HT-29 (cell line): ENCODE data around the gene SLC37A4. TPM values are rescaled to one million over a fixed set of nuclear protein-coding genes. Genes with fewer than 3 reads are reported as not detected.
"Not testable (repeated sequence)": the region's sequence is repeated elsewhere in the genome, so short reads cannot be mapped to it uniquely, and the experiment has no call there.

ENCODE experiments used
- DNase-seq: peaks from one replicate; pipeline ENCODE4 v3.0.0-alpha.2; 2015; ENCODE audit warnings: low spot score
- total RNA-seq: library from RNA; depleted of rRNA; stranded (reverse); fragments of >200 nt; shearing (Covaris generic); gene quantifications from 2 replicates; pipeline ENCODE4 v1.2.3, GENCODE V29; 2014; rRNA removed

The SLC37A4 gene
- 41.3 and 45.0 TPM in 2 replicates for total RNA-seq

- peak; percentile 100 for DNase-seq
Observed at GRCh38 chr11:119030329-119031047, at the start of gene SLC37A4. Gene SLC37A4 (minus strand): TSS chr11:119030877.

- DNase-seq = no peak
Observed at GRCh38 chr11:119078675-119079420, 48.2 kb upstream of the SLC37A4 start.

GRCh38 chr11:119077839-119078238 is 47.2 kb upstream of the SLC37A4 start:
- no peak for DNase-seq

GRCh38 chr11:119067371-119068222 is 36.9 kb upstream of the SLC37A4 start, which contains the start of gene VPS11:
Gene VPS11 (plus strand): TSS chr11:119067818. CDS start chr11:119067824, 6 bp downstream.
- peak; percentile 99 for DNase-seq

- peak; percentile 51 for DNase-seq
Observed at GRCh38 chr11:119065369-119065768, 34.7 kb upstream of the SLC37A4 start.

- DNase-seq = no peak
Observed at GRCh38 chr11:119062779-119063178, 32.1 kb upstream of the SLC37A4 start.

GRCh38 chr11:119061256-119061655 is 30.6 kb upstream of the SLC37A4 start:
- no peak for DNase-seq

- not testable (repeated sequence) for DNase-seq
Observed at GRCh38 chr11:119059128-119059527, 28.5 kb upstream of the SLC37A4 start.

- DNase-seq = peak; percentile 99
Observed at GRCh38 chr11:119057000-119057769, 26.5 kb upstream of the SLC37A4 start, which contains the start of gene HYOU1. Gene HYOU1 (minus strand): TSS chr11:119057205. CDS start chr11:119056160, 1,045 bp downstream.

GRCh38 chr11:119056421-119056999 is 25.8 kb upstream of the SLC37A4 start:
- peak; percentile 64 for DNase-seq

GRCh38 chr11:119055901-119056300 is 25.2 kb upstream of the SLC37A4 start:
- peak; percentile 55 for DNase-seq

- no peak for DNase-seq
Observed at GRCh38 chr11:119054418-119054817, 23.7 kb upstream of the SLC37A4 start.

GRCh38 chr11:119052163-119052814 is 21.6 kb upstream of the SLC37A4 start:
- no peak for DNase-seq

- DNase-seq = no peak
Observed at GRCh38 chr11:119051440-119052162, 20.9 kb upstream of the SLC37A4 start.

GRCh38 chr11:119049081-119049480 is 18.4 kb upstream of the SLC37A4 start:
- no peak for DNase-seq

- DNase-seq = no peak
Observed at GRCh38 chr11:119048644-119049043, 18.0 kb upstream of the SLC37A4 start.

- DNase-seq = no peak
Observed at GRCh38 chr11:119047205-119047604, 16.5 kb upstream of the SLC37A4 start.

GRCh38 chr11:119046489-119046888 is 15.8 kb upstream of the SLC37A4 start:
- no peak for DNase-seq

- no peak for DNase-seq
Observed at GRCh38 chr11:119044708-119045107, 14.0 kb upstream of the SLC37A4 start.
